Hepatocyte (in vitro differentiated cells): Measurements from ENCODE around the gene PDGFA. TPM values are rescaled to one million over a fixed set of nuclear protein-coding genes. Genes with fewer than 3 reads are reported as not detected.

Experiments
- DNase-seq: peaks from one replicate; pipeline ENCODE4 v3.0.0-alpha.2; 2016; ENCODE audit warnings: low spot score
- H2AFZ ChIP-seq: fragments of 200-600 bp; sonication (generic); 2 replicates; pipeline ENCODE4 v1.6.0; 2016; ENCODE audit warnings: antibody characterized with exemption, mild to moderate bottlenecking
- H3K27ac ChIP-seq: fragments of 200-600 bp; sonication (generic); 2 replicates; pipeline ENCODE4 v1.5.1; 2016; ENCODE audit warnings: mild to moderate bottlenecking
- H3K27me3 ChIP-seq: fragments of 200-600 bp; sonication (generic); 2 replicates; pipeline ENCODE4 v1.6.1; 2016
- H3K36me3 ChIP-seq: fragments of 200-600 bp; sonication (generic); replicated peaks from 2 replicates; pipeline ENCODE4 v1.5.1; 2016; ENCODE audit warnings: low read depth; ENCODE audit not compliant: insufficient read depth
- H3K4me1 ChIP-seq: fragments of 200-600 bp; sonication (generic); 2 replicates; pipeline ENCODE4 v1.5.1; 2016; ENCODE audit warnings: mild to moderate bottlenecking, moderate library complexity; ENCODE audit not compliant: insufficient read depth
- H3K4me2 ChIP-seq: fragments of 200-600 bp; sonication (generic); 2 replicates; pipeline ENCODE4 v1.6.0; 2016
- H3K4me3 ChIP-seq: fragments of 200-600 bp; sonication (generic); 2 replicates; pipeline ENCODE4 v1.5.1; 2016; ENCODE audit warnings: mild to moderate bottlenecking
- H3K79me2 ChIP-seq: fragments of 200-600 bp; sonication (generic); 2 replicates; pipeline ENCODE4 v1.6.0; 2017; ENCODE audit warnings: mild to moderate bottlenecking
- H3K9me2 ChIP-seq: fragments of 200-600 bp; sonication (generic); replicated peaks from 2 replicates; pipeline ENCODE4 v1.6.0; 2017; ENCODE audit warnings: mild to moderate bottlenecking; ENCODE audit not compliant: insufficient read depth
- H3K9me3 ChIP-seq: fragments of 200-600 bp; sonication (generic); 2 replicates; pipeline ENCODE4 v1.5.1; 2016; ENCODE audit warnings: low read depth, mild to moderate bottlenecking
- H4K20me1 ChIP-seq: fragments of 200-600 bp; sonication (generic); 2 replicates; pipeline ENCODE4 v1.6.0; 2016; ENCODE audit warnings: mild to moderate bottlenecking; ENCODE audit not compliant: insufficient read depth, poor library complexity, severe bottlenecking
- CTCF ChIP-seq: fragments of 200-600 bp; sonication (generic); IDR thresholded peaks from 2 replicates; pipeline ENCODE4 v1.5.1; 2016; ENCODE audit warnings: antibody characterized with exemption, mild to moderate bottlenecking; ENCODE audit not compliant: poor library complexity
- EZH2 ChIP-seq: fragments of 200-600 bp; sonication (generic); IDR thresholded peaks from 2 replicates; pipeline ENCODE4 v1.6.1; 2016; ENCODE audit warnings: antibody characterized with exemption, mild to moderate bottlenecking, borderline replicate concordance
- EZH2phosphoT487 ChIP-seq: fragments of 200-600 bp; sonication (generic); IDR thresholded peaks from one replicate; pipeline ENCODE4 v1.6.1; 2018; ENCODE audit warnings: antibody characterized with exemption, mild to moderate bottlenecking, low read depth, moderate library complexity; ENCODE audit not compliant: unreplicated experiment, severe bottlenecking
- WGBS: methylation state at CpG from one replicate; pipeline ENCODE4 v1.1.6; 2016; ENCODE audit warnings: low lambda C conversion rate; ENCODE audit errors: missing lambda C conversion rate; 5-methylcytosine and 5-hydroxymethylcytosine counted together
- polyA plus RNA-seq: library from polyadenylated mRNA; unstranded; fragments of >200 nt; fragmentation: Nextera tagmentation; extraction: Ambion mirVana; gene quantifications from 2 replicates; pipeline ENCODE4 v1.2.1, GENCODE V29; 2016
- total RNA-seq: library from RNA; depleted of rRNA; stranded (reverse); fragments of >200 nt; gene quantifications from 2 replicates; pipeline ENCODE4 v1.2.3, GENCODE V29; 2014

The PDGFA gene
- total RNA-seq (56.6 and 63.1 TPM in 2 replicates), polyA plus RNA-seq (22.3 and 30.7 TPM in 2 replicates)

GRCh38 chr7:519484-520390 lies at the start of gene PDGFA:
Gene PDGFA, minus strand, starts transcription at chr7:519846. Its CDS starts 845 bp downstream, at chr7:519001.
- peak within 1 kb of the TSS; percentile 98 for H3K4me2 ChIP-seq
- H3K4me3 ChIP-seq: peak within 1 kb of the TSS; percentile 99
- H3K4me1 ChIP-seq: peaks cover 41% of the 10 kb centered on the region
- H3K27ac ChIP-seq: peak within 1 kb of the TSS; percentile 98
- H2AFZ ChIP-seq: no peak within 1 kb of the TSS
- H3K36me3 ChIP-seq: no peaks in the 10 kb centered on the region
- DNase-seq: peak; percentile 85
- TF ChIP-seq EZH2 (no peak), CTCF (no peak), EZH2phosphoT487 (no peak)
- H3K9me3 ChIP-seq: no peaks in the 10 kb centered on the region
- peaks cover 35% of the 10 kb centered on the region for H3K79me2 ChIP-seq
- 2% methylated on average over 42 of the region's 132 CpGs for WGBS
- peaks cover 24% of the 10 kb centered on the region for H4K20me1 ChIP-seq
- H3K9me2 ChIP-seq: no peaks in the 10 kb centered on the region
- peaks cover 22% of the 10 kb centered on the region for H3K27me3 ChIP-seq

GRCh38 chr7:568031-568951 lies 48.6 kb upstream of the PDGFA start:
- H3K4me2 ChIP-seq: no peak overlapping the region
- H2AFZ ChIP-seq: no peak overlapping the region
- no peaks in the 10 kb centered on the region for H3K9me2 ChIP-seq
- H3K36me3 ChIP-seq: no peaks in the 10 kb centered on the region
- H3K79me2 ChIP-seq: no peaks in the 10 kb centered on the region
- peak; percentile 46 for DNase-seq
- no peak overlapping the region for H3K27ac ChIP-seq
- WGBS: 83% methylated on average over 33 of the region's 33 CpGs
- no peaks in the 10 kb centered on the region for H3K27me3 ChIP-seq
- no peaks in the 10 kb centered on the region for H4K20me1 ChIP-seq
- no peaks in the 10 kb centered on the region for H3K9me3 ChIP-seq
- no peaks in the 10 kb centered on the region for H3K4me1 ChIP-seq
- H3K4me3 ChIP-seq: no peak overlapping the region
- no peak for TF ChIP-seq CTCF
- TF ChIP-seq EZH2phosphoT487: no peak
- no peak for TF ChIP-seq EZH2

- no peaks in the 10 kb centered on the region for H3K9me2 ChIP-seq
- H3K9me3 ChIP-seq: no peaks in the 10 kb centered on the region
- H3K27ac ChIP-seq: no peak overlapping the region
- no peaks in the 10 kb centered on the region for H3K36me3 ChIP-seq
- DNase-seq: no peak
- no peak for TF ChIP-seq EZH2phosphoT487
- no peak for TF ChIP-seq EZH2
- TF ChIP-seq CTCF: no peak
- 100% methylated on average over 2 of the region's 3 CpGs for WGBS
- H3K27me3 ChIP-seq: no peaks in the 10 kb centered on the region
- no peak overlapping the region for H2AFZ ChIP-seq
- H3K4me2 ChIP-seq: no peak overlapping the region
- H3K4me3 ChIP-seq: no peak overlapping the region
- no peaks in the 10 kb centered on the region for H4K20me1 ChIP-seq
- H3K4me1 ChIP-seq: no peaks in the 10 kb centered on the region
- no peaks in the 10 kb centered on the region for H3K79me2 ChIP-seq
Observed at GRCh38 chr7:567305-567883, 47.7 kb upstream of the PDGFA start.
